CD4-positive, alpha-beta T cell treated with Interleukin-21 for 1 hour (primary cell): ENCODE measurements around the gene CTNNAL1.
A peak's percentile ranks its signal among the peaks of the same experiment; 100 is the strongest.
"Not testable (repeated sequence)": the region's sequence is repeated elsewhere in the genome, so short reads cannot be mapped to it uniquely, and the experiment has no call there.

Experiments used
- DNase-seq: peaks from one replicate; pipeline ENCODE4 v3.0.0-alpha.2; 2020

The CTNNAL1 gene

GRCh38 chr9:108921200-108921599 is 92.1 kb downstream of the CTNNAL1 start:
- no peak for DNase-seq

- not testable (repeated sequence) for DNase-seq
Measured at GRCh38 chr9:108920401-108920800, 92.9 kb downstream of the CTNNAL1 start.

GRCh38 chr9:108919517-108919916 is 93.8 kb downstream of the CTNNAL1 start:
- DNase-seq, result no peak

- no peak for DNase-seq
Measured at GRCh38 chr9:108913391-108913790, 99.9 kb downstream of the CTNNAL1 start.

- DNase-seq, result peak; percentile 23
Measured at GRCh38 chr9:108911820-108912219, 101.5 kb downstream of the CTNNAL1 start.

- DNase-seq, result no peak
Measured at GRCh38 chr9:108910914-108911313, 102.4 kb downstream of the CTNNAL1 start.

- DNase-seq, result no peak
Measured at GRCh38 chr9:108910402-108910801, 102.9 kb downstream of the CTNNAL1 start.

GRCh38 chr9:108905494-108905893 is 107.8 kb downstream of the CTNNAL1 start:
- DNase-seq, result no peak

- no peak for DNase-seq
Measured at GRCh38 chr9:108904161-108904560, 109.1 kb downstream of the CTNNAL1 start.

GRCh38 chr9:108903420-108904103 is 109.7 kb downstream of the CTNNAL1 start:
- no peak for DNase-seq

GRCh38 chr9:108900176-108900575 is 113.1 kb downstream of the CTNNAL1 start:
- no peak for DNase-seq

GRCh38 chr9:108899023-108899695 is 114.1 kb downstream of the CTNNAL1 start:
- not testable (repeated sequence) for DNase-seq

- DNase-seq, result no peak
Measured at GRCh38 chr9:108897324-108898096, 115.8 kb downstream of the CTNNAL1 start.

GRCh38 chr9:108894225-108894997 is 118.9 kb downstream of the CTNNAL1 start:
- DNase-seq, result no peak
